ENCODE data around the gene PDZRN4.

DNA sequence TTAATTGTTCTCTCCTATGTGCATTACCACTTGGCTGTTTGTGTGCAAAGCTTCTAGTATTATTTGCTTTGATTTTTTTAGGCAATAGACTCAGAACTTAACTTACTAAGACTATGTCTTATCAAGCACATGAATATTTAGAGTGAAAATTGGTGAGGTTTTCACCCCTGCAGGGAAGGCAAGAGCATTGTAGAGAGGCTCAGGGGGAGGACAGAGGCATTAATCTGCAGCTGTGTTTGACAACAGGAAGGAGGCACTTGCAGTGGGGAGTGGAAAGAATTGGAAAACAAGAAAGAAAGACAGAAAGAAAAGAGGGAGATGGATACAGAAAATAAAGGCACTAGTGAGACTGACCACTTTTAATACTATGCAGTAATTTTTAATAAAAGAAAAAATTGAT lies 431.6 kb downstream of the PDZRN4 start:
- TF ChIP-seq, protein P1, sequence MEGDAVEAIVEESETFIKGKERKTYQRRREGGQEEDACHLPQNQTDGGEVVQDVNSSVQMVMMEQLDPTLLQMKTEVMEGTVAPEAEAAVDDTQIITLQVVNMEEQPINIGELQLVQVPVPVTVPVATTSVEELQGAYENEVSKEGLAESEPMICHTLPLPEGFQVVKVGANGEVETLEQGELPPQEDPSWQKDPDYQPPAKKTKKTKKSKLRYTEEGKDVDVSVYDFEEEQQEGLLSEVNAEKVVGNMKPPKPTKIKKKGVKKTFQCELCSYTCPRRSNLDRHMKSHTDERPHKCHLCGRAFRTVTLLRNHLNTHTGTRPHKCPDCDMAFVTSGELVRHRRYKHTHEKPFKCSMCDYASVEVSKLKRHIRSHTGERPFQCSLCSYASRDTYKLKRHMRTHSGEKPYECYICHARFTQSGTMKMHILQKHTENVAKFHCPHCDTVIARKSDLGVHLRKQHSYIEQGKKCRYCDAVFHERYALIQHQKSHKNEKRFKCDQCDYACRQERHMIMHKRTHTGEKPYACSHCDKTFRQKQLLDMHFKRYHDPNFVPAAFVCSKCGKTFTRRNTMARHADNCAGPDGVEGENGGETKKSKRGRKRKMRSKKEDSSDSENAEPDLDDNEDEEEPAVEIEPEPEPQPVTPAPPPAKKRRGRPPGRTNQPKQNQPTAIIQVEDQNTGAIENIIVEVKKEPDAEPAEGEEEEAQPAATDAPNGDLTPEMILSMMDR (IDR thresholded peaks at IDR 0.05) = no peak
- no peak for TF ChIP-seq POLR2AphosphoS5 (IDR thresholded peaks at IDR 0.05; ENCODE audit: insufficient read depth in 1 of 2, low read depth in 1 of 2)
